Renal pelvis (tissue), 4 donors: ENCODE data around the gene PDCD1. TPM values are rescaled to one million over a fixed set of nuclear protein-coding genes. Genes with fewer than 3 reads are reported as not detected.

Experiments
- DNase-seq: peaks from one replicate; pipeline ENCODE4 v3.0.0-alpha.2; 2013
- polyA plus RNA-seq, 3 donors: library from polyadenylated mRNA; unstranded; fragments of 120-200 nt; gene quantifications; one replicate each; pipeline ENCODE4 v1.2.1, GENCODE V29; 2013; ENCODE audit not compliant: insufficient read length in 3 of 3

The PDCD1 gene
- polyA plus RNA-seq, 3 donors: 0.11 to 0.59 (median 0.21) TPM

- DNase-seq: no peak
Measured at GRCh38 chr2:241852981-241853631, 5.6 kb downstream of the PDCD1 start.

- DNase-seq: no peak
Measured at GRCh38 chr2:241852116-241852980, 6.3 kb downstream of the PDCD1 start.

GRCh38 chr2:241851325-241852115, 7.2 kb downstream of the PDCD1 start:
- DNase-seq: no peak

GRCh38 chr2:241850544-241851324, 8.0 kb downstream of the PDCD1 start:
- no peak for DNase-seq

GRCh38 chr2:241849616-241850543, 8.8 kb downstream of the PDCD1 start:
- DNase-seq: no peak

GRCh38 chr2:241848761-241849615, 9.7 kb downstream of the PDCD1 start:
- DNase-seq: no peak

- DNase-seq: no peak
Measured at GRCh38 chr2:241846406-241846805, 12.3 kb downstream of the PDCD1 start.

- DNase-seq: no peak
Measured at GRCh38 chr2:241844831-241845578, 13.7 kb downstream of the PDCD1 start.

- DNase-seq: peak; percentile 56
Measured at GRCh38 chr2:241844066-241844728, 14.5 kb downstream of the PDCD1 start.

GRCh38 chr2:241843321-241844065, 15.2 kb downstream of the PDCD1 start:
- DNase-seq: no peak

- DNase-seq: no peak
Measured at GRCh38 chr2:241842620-241843211, 16.0 kb downstream of the PDCD1 start.

GRCh38 chr2:241842067-241842415, 16.7 kb downstream of the PDCD1 start:
- no peak for DNase-seq

- no peak for DNase-seq
Measured at GRCh38 chr2:241841181-241842066, 17.3 kb downstream of the PDCD1 start.

- no peak for DNase-seq
Measured at GRCh38 chr2:241837197-241837965, 21.3 kb downstream of the PDCD1 start.

- no peak for DNase-seq
Measured at GRCh38 chr2:241836292-241836691, 22.4 kb downstream of the PDCD1 start.
